Thyroid gland (tissue), 4 donors: Measurements from ENCODE around the gene POU2F3.

Experiments used
- POLR2A ChIP-seq, 2 donors: fragments of 450-650 bp; IDR thresholded peaks; one replicate each; pipeline ENCODE4 v1.6.1; 2017; ENCODE audit warnings: antibody characterized with exemption in 2 of 2, mild to moderate bottlenecking in 2 of 2, moderate library complexity in 1 of 2
- TF ChIP-seq, protein P1 (sequence below), 6 experiments: fragments of 200-600 bp in 3 of 6; fragments of 450-650 bp in 3 of 6; sonication (generic) in 3 of 6; IDR thresholded peaks; one replicate each; pipeline ENCODE4 v1.5.1; 2016 to 2019; ENCODE audit warnings: antibody characterized with exemption in 6 of 6, mild to moderate bottlenecking in 2 of 6, inconsistent platforms in 1 of 6, moderate library complexity in 1 of 6

DNA sequence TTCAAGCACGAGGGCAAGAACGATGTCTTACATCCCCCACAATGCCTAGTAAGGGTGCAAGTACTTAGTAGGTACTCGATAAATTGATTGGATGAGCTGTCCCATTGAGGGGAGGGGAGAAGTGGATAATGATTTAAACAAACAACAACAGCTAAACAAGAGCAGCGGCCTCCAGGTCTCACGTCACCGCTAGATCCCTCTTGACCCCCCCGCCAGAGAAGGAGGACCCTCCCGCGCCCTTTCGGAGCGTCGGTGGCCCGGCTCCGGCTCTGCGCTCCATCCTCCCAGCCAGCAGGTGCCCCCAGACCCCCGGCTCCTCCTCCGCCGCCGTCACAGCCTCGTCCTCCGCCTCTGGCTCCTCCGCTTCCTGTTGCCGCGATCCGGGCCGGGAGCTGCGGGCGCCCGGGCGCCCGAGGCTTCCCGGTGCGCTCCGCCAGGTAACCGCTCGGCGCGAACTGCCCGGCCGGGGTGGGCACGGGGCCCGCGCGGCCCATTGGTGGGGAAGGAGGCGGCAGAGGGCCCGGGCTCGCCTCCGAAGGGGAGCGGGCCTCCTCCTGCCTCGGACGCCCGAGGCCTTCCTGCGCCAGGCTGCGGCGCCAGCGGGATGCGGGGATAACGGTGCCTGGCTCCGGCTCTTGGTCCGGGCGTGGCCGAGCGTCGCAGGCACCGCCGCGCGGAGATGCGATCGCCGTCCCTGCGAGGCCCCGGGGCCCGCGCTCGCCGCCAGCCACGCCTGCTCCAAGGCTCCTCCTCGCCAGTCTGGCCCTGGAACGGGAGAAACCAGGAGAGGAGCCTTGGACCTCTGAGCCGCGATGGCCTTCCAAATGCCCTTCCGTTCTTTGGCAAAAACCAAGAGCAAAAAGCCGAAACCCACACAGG is 85.2 kb downstream of the POU2F3 start, which contains the start of gene TLCD5:
- TF ChIP-seq, protein P1, sequence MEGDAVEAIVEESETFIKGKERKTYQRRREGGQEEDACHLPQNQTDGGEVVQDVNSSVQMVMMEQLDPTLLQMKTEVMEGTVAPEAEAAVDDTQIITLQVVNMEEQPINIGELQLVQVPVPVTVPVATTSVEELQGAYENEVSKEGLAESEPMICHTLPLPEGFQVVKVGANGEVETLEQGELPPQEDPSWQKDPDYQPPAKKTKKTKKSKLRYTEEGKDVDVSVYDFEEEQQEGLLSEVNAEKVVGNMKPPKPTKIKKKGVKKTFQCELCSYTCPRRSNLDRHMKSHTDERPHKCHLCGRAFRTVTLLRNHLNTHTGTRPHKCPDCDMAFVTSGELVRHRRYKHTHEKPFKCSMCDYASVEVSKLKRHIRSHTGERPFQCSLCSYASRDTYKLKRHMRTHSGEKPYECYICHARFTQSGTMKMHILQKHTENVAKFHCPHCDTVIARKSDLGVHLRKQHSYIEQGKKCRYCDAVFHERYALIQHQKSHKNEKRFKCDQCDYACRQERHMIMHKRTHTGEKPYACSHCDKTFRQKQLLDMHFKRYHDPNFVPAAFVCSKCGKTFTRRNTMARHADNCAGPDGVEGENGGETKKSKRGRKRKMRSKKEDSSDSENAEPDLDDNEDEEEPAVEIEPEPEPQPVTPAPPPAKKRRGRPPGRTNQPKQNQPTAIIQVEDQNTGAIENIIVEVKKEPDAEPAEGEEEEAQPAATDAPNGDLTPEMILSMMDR (IDR thresholded peaks at IDR 0.05): peak in 2 of 6 experiments; percentile 6 to 8
- TF ChIP-seq POLR2A (IDR thresholded peaks at IDR 0.05): peak in 1 of 2 donors; percentile 84
